PC-3 (cell line): ENCODE measurements around the gene CTAG1A. TPM values are rescaled to one million over a fixed set of nuclear protein-coding genes. Genes with fewer than 3 reads are reported as not detected.
"Not testable (repeated sequence)": the region's sequence is repeated elsewhere in the genome, so short reads cannot be mapped to it uniquely, and the experiment has no call there.

Experiments used
- ATAC-seq: fragments of 200-7000 bp; cut with Tn5 transposase; 2 replicates; pipeline ENCODE4 v1.9.1; 2020; ENCODE audit warnings: mild to moderate bottlenecking, moderate library complexity
- BruUV-seq: library from RNA; stranded (reverse); fragments of 400-500 nt; replicated peaks from 2 replicates; lab custom pipeline; 2021; lab: Mats Ljungman, UMichigan
- CTCF ChIA-PET: fragments of 300-600 bp; sonication (Branson Sonifier 250); formaldehyde crosslinking; loops from one replicate; lab custom pipeline; 2022; ENCODE audit warnings: antibody characterized with exemption; lab: Charles Lee
- POLR2A ChIA-PET: fragments of 300-600 bp; sonication (Branson Sonifier 250); formaldehyde crosslinking; loops from one replicate; lab custom pipeline; 2022; ENCODE audit warnings: antibody characterized with exemption; ENCODE audit not compliant: unreplicated experiment; lab: Charles Lee
- DNase-seq: peaks from one replicate; pipeline ENCODE4 v3.0.0-alpha.2; 2015
- H2AFZ ChIP-seq: fragments of 300-600 bp; sonication (generic); 2 replicates; pipeline ENCODE4 v1.6.0; 2016; ENCODE audit warnings: antibody characterized with exemption, low read length
- H3F3A ChIP-seq: fragments of 300-600 bp; sonication (generic); one replicate; pipeline ENCODE4 v1.6.0; 2017; ENCODE audit warnings: antibody characterized with exemption, low read length, control low read depth, mild to moderate bottlenecking; ENCODE audit not compliant: unreplicated experiment
- H3K27ac ChIP-seq: fragments of 300-600 bp; sonication (generic); 2 replicates; pipeline ENCODE4 v1.5.1; 2016; ENCODE audit warnings: mild to moderate bottlenecking, low read length
- H3K27me3 ChIP-seq: fragments of 300-600 bp; sonication (generic); 2 replicates; pipeline ENCODE4 v1.6.1; 2016; ENCODE audit warnings: low read length, mixed read lengths
- H3K36me3 ChIP-seq: fragments of 300-600 bp; sonication (generic); 2 replicates; pipeline ENCODE4 v1.6.1; 2016; ENCODE audit warnings: low read depth, mixed run types, low read length, mixed read lengths
- H3K4me1 ChIP-seq: fragments of 300-600 bp; sonication (generic); 2 replicates; pipeline ENCODE4 v1.5.1; 2016; ENCODE audit warnings: low read length; ENCODE audit not compliant: insufficient read depth
- H3K4me2 ChIP-seq: fragments of 300-600 bp; sonication (generic); 2 replicates; pipeline ENCODE4 v1.6.0; 2016; ENCODE audit warnings: low read length
- H3K4me3 ChIP-seq: fragments of 300-600 bp; sonication (generic); 2 replicates; pipeline ENCODE4 v1.5.1; 2016; ENCODE audit warnings: mild to moderate bottlenecking, low read length, mixed read lengths
- H3K79me2 ChIP-seq: fragments of 300-600 bp; sonication (generic); 2 replicates; pipeline ENCODE4 v1.6.1; 2017; ENCODE audit warnings: low read length, mixed read lengths
- H3K9ac ChIP-seq: fragments of 300-600 bp; sonication (generic); 2 replicates; pipeline ENCODE4 v1.6.0; 2016; ENCODE audit warnings: mild to moderate bottlenecking, low read length
- H3K9me2 ChIP-seq: fragments of 300-600 bp; sonication (generic); replicated peaks from 2 replicates; pipeline ENCODE4 v1.6.1; 2016; ENCODE audit warnings: mixed run types, low read length, mixed read lengths
- H3K9me3 ChIP-seq: fragments of 300-600 bp; sonication (generic); 2 replicates; pipeline ENCODE4 v1.6.1; 2016; ENCODE audit warnings: low read length, mixed read lengths
- H4K20me1 ChIP-seq: fragments of 300-600 bp; sonication (generic); 2 replicates; pipeline ENCODE4 v1.6.1; 2016; ENCODE audit warnings: low read length, mixed read lengths
- EZH2 ChIP-seq: fragments of 300-600 bp; sonication (generic); IDR thresholded peaks from one replicate; pipeline ENCODE4 v1.6.1; 2017; ENCODE audit warnings: antibody characterized with exemption, mild to moderate bottlenecking, low read length; ENCODE audit not compliant: unreplicated experiment
- EZH2phosphoT487 ChIP-seq: fragments of 300-600 bp; sonication (generic); IDR thresholded peaks from 2 replicates; pipeline ENCODE4 v1.6.1; 2018; ENCODE audit warnings: mild to moderate bottlenecking, antibody characterized with exemption, low read length, borderline replicate concordance
- intact Hi-C: fragments of 100-400 bp; cut with micrococcal nuclease; formaldehyde crosslinking; loops from 2 replicates; pipeline ENCODE4 v1.9.0; 2023
- total RNA-seq: library from RNA; depleted of rRNA; stranded (reverse); fragments of >200 nt; gene quantifications from 2 replicates; pipeline ENCODE4 v1.2.3, GENCODE V29; 2014
- TF ChIP-seq, protein P1 (sequence below): fragments of 300-600 bp; sonication (generic); conservative IDR thresholded peaks from 2 replicates; pipeline ENCODE4 v1.5.1; 2017; ENCODE audit warnings: antibody characterized with exemption, low read depth, mild to moderate bottlenecking, low read length

CTAG1A gene
- total RNA-seq, 1 experiment from 2014 or later, result not detected

DNA sequence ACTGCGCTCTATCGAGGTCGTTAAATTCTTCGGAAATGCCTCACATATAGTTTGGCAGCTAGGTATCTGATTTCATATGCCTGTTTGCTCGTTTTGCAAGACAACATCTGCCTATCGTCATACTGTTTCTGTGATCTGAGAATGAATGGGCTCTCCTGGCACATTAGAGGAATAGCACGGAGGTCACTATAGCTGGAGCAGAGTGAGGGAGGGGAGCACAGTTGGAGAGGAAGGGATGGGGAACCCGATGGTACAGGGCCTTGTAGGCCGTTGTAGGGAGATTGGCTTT, 37.0 kb upstream of the CTAG1A start:
- ATAC-seq, result no peak
- Histone ChIP-seq H3K79me2 (peaks cover 80% of the 10 kb centered on the region), H3K27ac (peak overlapping the region; percentile 95), H3K27me3 (no peaks in the 10 kb centered on the region), H3K4me2 (peak overlapping the region; percentile 88), H3K36me3 (0 out of 2 replicates have a peak, but pooled peaks cover 2% of the 10 kb centered on the region), H3K4me3 (peak overlapping the region; percentile 86), H4K20me1 (no peaks in the 10 kb centered on the region), H3K9ac (peak overlapping the region; percentile 87), H3K9me3 (no peaks in the 10 kb centered on the region), H3K4me1 (peaks cover 37% of the 10 kb centered on the region), H3K9me2 (no peaks in the 10 kb centered on the region), H2AFZ (peak overlapping the region; percentile 68), H3F3A (no peaks in the 10 kb centered on the region)
- intact Hi-C loops, result no loop called here
- CTCF ChIA-PET, result no interaction called here
- TF ChIP-seq, protein P1, sequence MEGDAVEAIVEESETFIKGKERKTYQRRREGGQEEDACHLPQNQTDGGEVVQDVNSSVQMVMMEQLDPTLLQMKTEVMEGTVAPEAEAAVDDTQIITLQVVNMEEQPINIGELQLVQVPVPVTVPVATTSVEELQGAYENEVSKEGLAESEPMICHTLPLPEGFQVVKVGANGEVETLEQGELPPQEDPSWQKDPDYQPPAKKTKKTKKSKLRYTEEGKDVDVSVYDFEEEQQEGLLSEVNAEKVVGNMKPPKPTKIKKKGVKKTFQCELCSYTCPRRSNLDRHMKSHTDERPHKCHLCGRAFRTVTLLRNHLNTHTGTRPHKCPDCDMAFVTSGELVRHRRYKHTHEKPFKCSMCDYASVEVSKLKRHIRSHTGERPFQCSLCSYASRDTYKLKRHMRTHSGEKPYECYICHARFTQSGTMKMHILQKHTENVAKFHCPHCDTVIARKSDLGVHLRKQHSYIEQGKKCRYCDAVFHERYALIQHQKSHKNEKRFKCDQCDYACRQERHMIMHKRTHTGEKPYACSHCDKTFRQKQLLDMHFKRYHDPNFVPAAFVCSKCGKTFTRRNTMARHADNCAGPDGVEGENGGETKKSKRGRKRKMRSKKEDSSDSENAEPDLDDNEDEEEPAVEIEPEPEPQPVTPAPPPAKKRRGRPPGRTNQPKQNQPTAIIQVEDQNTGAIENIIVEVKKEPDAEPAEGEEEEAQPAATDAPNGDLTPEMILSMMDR, result no peak
- TF ChIP-seq EZH2phosphoT487 (no peak), EZH2 (no peak)
- DNase-seq, result no peak
- BruUV-seq, result no TSS peak
- POLR2A ChIA-PET, result no interaction called here

DNA sequence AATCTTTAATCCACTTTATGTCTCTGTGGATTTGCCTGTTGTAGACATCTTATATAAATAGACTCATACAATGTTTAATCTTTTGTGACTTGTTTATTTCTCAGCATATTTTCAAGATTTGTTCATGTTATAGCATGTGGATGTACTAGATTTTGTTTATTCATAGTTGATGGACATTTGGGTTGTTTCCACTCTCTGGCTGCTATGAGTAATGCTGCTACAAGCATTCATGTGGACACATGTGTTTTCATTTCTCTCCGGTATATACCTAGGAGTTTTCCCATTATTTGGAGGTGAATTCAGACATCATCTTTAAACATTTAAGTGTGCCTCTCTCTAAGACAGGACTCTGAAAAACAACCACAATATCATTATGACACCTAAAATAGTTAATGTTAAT, 35.2 kb upstream of the CTAG1A start:
- DNase-seq (peak; percentile 8), ATAC-seq (no peak)
- TF ChIP-seq, protein P1, result no peak
- no peak for TF ChIP-seq EZH2
- TF ChIP-seq EZH2phosphoT487, result no peak
- peaks cover 2% of the 10 kb centered on the region; the same call in 1 of the 2 replicates for H3K36me3 ChIP-seq
- H3K4me2 ChIP-seq, result peak overlapping the region; percentile 88
- no peak overlapping the region for H3K9ac ChIP-seq
- no peak overlapping the region for H2AFZ ChIP-seq
- no TSS peak for BruUV-seq
- POLR2A ChIA-PET, result no interaction called here
- H3K79me2 ChIP-seq, result peaks cover 75% of the 10 kb centered on the region
- H3K27me3 ChIP-seq, result no peaks in the 10 kb centered on the region
- H3K27ac ChIP-seq, result no peak overlapping the region
- intact Hi-C loops, result no loop called here
- peak overlapping the region; percentile 6; the same call in 1 of the 2 replicates for H3K4me3 ChIP-seq
- H3K9me2 ChIP-seq, result no peaks in the 10 kb centered on the region
- no peaks in the 10 kb centered on the region for H3F3A ChIP-seq
- H3K9me3 ChIP-seq, result no peaks in the 10 kb centered on the region
- peaks cover 26% of the 10 kb centered on the region for H3K4me1 ChIP-seq
- H4K20me1 ChIP-seq, result no peaks in the 10 kb centered on the region
- CTCF ChIA-PET, result no interaction called here

DNA sequence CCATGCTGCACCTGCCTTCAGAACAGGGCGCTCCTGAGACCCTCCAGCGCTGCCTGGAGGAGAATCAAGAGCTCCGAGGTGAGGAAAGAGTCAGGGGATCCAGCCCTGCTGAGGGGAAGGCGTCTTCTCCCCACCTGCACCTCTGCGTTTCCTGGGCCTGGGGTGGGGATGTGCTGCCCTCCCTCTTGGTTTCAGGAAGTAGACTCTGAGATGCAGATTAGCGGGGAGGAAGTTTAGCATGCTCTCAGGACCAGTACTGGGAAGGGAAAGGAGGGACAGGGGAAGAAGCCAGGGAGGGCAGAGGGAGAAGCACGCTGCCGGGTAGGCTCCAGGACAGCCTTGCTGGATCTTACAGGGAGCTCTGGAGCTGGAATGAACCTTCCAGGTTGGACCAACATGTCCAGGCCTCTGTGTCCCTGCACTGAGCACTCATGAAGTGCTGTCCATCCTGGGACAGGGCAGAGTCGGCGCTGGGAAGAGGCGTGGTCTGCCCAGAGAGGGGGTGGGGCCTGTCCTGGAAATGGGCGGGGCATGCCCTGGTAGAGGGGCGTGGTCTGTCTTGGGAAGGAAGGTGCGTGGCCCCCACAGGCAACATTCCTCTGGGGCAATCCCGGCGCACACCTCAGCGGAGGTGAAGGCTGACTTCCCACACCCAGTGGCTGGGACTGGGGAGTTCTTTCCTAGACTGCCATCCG, 32.7 kb upstream of the CTAG1A start:
- H3F3A ChIP-seq, H4K20me1 ChIP-seq, H3K27ac ChIP-seq, H3K9me3 ChIP-seq, H3K27me3 ChIP-seq, H2AFZ ChIP-seq, H3K9me2 ChIP-seq, BruUV-seq, intact Hi-C loops, H3K9ac ChIP-seq, POLR2A ChIA-PET, ATAC-seq, CTCF ChIA-PET, DNase-seq, H3K36me3 ChIP-seq, H3K4me3 ChIP-seq, H3K4me2 ChIP-seq: not testable (repeated sequence)
- peaks cover 57% of the 10 kb centered on the region for H3K79me2 ChIP-seq
- peaks cover 13% of the 10 kb centered on the region; the same call in 1 of the 2 replicates for H3K4me1 ChIP-seq

DNA sequence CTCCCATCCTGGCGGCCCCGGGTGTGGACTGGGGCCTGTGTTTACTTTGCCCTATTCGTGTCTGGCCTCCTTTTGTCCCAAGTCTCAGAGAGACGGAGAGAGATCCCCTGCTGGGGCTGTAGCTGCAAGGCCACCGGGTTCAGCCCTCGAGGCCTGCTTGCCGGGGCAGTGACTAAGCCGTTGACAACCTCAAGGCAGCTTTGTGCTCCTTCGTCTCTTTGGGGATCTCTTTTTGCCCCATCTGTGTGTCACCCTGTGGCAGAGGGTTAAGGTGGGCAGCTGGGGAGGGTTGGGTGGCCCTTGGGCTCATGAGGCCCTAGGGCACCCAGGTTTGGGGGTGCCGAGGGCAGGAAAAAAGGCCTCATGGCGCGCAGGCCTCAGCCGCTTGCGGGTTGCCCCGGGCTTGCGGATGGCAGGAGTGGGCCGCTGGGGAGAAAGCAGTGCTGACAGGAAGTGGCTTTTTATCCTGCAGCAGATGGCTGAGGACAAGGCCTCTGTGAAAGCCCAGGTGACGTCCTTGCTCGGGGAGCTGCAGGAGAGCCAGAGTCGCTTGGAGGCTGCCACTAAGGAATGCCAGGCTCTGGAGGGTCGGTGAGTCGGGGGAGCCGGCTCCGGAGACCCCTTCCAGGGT, 26.8 kb upstream of the CTAG1A start:
- H3K79me2 ChIP-seq, result peaks cover 10% of the 10 kb centered on the region
- H3K27me3 ChIP-seq, H2AFZ ChIP-seq, H3K9ac ChIP-seq, POLR2A ChIA-PET, DNase-seq, H3F3A ChIP-seq, H3K9me3 ChIP-seq, ATAC-seq, BruUV-seq, intact Hi-C loops, H3K4me3 ChIP-seq, CTCF ChIA-PET, H3K27ac ChIP-seq, H4K20me1 ChIP-seq, H3K4me2 ChIP-seq, H3K36me3 ChIP-seq, H3K4me1 ChIP-seq, H3K9me2 ChIP-seq: not testable (repeated sequence)

DNA sequence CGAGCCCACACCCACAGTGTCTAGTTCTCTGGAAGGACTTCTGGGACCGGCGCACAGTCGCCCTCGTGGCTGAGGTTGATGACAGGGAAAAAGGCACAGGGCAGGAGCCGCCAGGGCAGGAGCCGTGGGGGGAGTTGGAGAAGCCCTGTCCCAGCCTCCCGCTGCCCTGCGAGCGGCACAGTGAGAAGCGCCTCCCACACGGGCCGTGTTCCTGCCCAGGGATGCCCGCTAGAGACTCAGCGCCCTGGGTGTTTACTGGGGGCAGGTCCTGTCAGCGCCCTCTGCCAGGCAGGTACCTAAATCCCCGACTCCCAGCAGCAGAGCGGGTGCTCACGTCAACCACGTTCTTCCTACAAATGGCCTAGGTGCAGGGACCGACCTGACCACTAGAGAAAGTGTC, 26.0 kb upstream of the CTAG1A start:
- DNase-seq, H3K4me1 ChIP-seq, H3K4me2 ChIP-seq, H3K9me2 ChIP-seq, intact Hi-C loops, CTCF ChIA-PET, ATAC-seq, H4K20me1 ChIP-seq, H3K27me3 ChIP-seq, H3K9me3 ChIP-seq, BruUV-seq, POLR2A ChIA-PET, H3K79me2 ChIP-seq, H3K4me3 ChIP-seq, H2AFZ ChIP-seq, H3F3A ChIP-seq, H3K36me3 ChIP-seq, H3K27ac ChIP-seq, H3K9ac ChIP-seq: not testable (repeated sequence)
